Measurements from ENCODE around the gene NEURL2. TPM values are rescaled to one million over a fixed set of nuclear protein-coding genes. Genes with fewer than 3 reads are reported as not detected.

The NEURL2 gene
- total and polyA plus RNA-seq, 4 donors: 3.7 to 14.5 (median 5.2) TPM

- H3K4me1 ChIP-seq (ENCODE audit: control insufficient read depth in 4 of 4, insufficient read depth in 4 of 4, low read length in 3 of 4): peaks cover 7 to 27% (median 18%) of the 10 kb centered on the region in 4 donors
- no peak for DNase-seq (ENCODE audit: low spot score)
- peak overlapping the region; percentile 95 to 97 for H3K9ac ChIP-seq (ENCODE audit: low read depth in 1 of 2, low read length in 2 of 2)
- WGBS: 3% methylated on average over 21 of the region's 21 CpGs
- TF ChIP-seq CTCF (IDR thresholded peaks at IDR 0.05; ENCODE audit: low read depth, low read length, missing input control) (no peak), JUND (IDR thresholded peaks at IDR 0.05) (no peak), HNF4A (conservative IDR thresholded peaks at IDR 0.05) (no peak), NR2F2 (IDR thresholded peaks at IDR 0.05) (peak; percentile 5), TAF1 (conservative IDR thresholded peaks at IDR 0.05) (no peak), REST (IDR thresholded peaks at IDR 0.05) (peak; percentile 47), RXRA (IDR thresholded peaks at IDR 0.05) (peak; percentile 11 to 38), HNF4G (IDR thresholded peaks at IDR 0.05) (no peak), SP1 (IDR thresholded peaks at IDR 0.05) (no peak), FOXA1 (IDR thresholded peaks at IDR 0.05) (no peak), RAD21 (IDR thresholded peaks at IDR 0.05) (peak in 1 of 2 donors; percentile 17), EGR1 (IDR thresholded peaks at IDR 0.05; ENCODE audit: low read depth in 2 of 2) (no peak), FOXA2 (IDR thresholded peaks at IDR 0.05) (no peak), GABPA (IDR thresholded peaks at IDR 0.05 in 1 of 2, conservative IDR thresholded peaks at IDR 0.05 in 1 of 2) (peak in 1 of 2 donors; percentile 30), YY1 (IDR thresholded peaks at IDR 0.05) (no peak)
- TF ChIP-seq, protein P1, sequence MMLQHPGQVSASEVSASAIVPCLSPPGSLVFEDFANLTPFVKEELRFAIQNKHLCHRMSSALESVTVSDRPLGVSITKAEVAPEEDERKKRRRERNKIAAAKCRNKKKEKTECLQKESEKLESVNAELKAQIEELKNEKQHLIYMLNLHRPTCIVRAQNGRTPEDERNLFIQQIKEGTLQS (IDR thresholded peaks at IDR 0.05): no peak
- TF ChIP-seq, protein P2, sequence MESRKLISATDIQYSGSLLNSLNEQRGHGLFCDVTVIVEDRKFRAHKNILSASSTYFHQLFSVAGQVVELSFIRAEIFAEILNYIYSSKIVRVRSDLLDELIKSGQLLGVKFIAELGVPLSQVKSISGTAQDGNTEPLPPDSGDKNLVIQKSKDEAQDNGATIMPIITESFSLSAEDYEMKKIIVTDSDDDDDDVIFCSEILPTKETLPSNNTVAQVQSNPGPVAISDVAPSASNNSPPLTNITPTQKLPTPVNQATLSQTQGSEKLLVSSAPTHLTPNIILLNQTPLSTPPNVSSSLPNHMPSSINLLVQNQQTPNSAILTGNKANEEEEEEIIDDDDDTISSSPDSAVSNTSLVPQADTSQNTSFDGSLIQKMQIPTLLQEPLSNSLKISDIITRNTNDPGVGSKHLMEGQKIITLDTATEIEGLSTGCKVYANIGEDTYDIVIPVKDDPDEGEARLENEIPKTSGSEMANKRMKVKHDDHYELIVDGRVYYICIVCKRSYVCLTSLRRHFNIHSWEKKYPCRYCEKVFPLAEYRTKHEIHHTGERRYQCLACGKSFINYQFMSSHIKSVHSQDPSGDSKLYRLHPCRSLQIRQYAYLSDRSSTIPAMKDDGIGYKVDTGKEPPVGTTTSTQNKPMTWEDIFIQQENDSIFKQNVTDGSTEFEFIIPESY (IDR thresholded peaks at IDR 0.05): no peak
- TF ChIP-seq, protein P3, sequence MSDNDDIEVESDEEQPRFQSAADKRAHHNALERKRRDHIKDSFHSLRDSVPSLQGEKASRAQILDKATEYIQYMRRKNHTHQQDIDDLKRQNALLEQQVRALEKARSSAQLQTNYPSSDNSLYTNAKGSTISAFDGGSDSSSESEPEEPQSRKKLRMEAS (IDR thresholded peaks at IDR 0.05): no peak
- peak overlapping the region; percentile 70 to 86 (median 80) for H3K4me3 ChIP-seq (ENCODE audit: low read depth in 1 of 3, low read length in 3 of 3)
- peak overlapping the region; percentile 72 to 89 for H3K27ac ChIP-seq (ENCODE audit: low read depth in 1 of 2, low read length in 2 of 2)
- no peaks in the 10 kb centered on the region for H3K27me3 ChIP-seq (ENCODE audit: control insufficient read depth in 4 of 4, insufficient read depth in 4 of 4, low read length in 3 of 4)
- peaks cover 4 to 33% (median 31%) of the 10 kb centered on the region in 4 donors for H3K36me3 ChIP-seq (ENCODE audit: control insufficient read depth in 4 of 4, insufficient read depth in 3 of 4, low read depth in 1 of 4, low read length in 3 of 4)
- H3K9me3 ChIP-seq (ENCODE audit: control insufficient read depth in 4 of 4, low read length in 3 of 4): no peaks in the 10 kb centered on the region
Observed at GRCh38 chr20:45935416-45936046, 44.5 kb upstream of the NEURL2 start.
